ENCODE data around the gene ELP2. TPM values are rescaled to one million over a fixed set of nuclear protein-coding genes. Genes with fewer than 3 reads are reported as not detected.
"Not testable (repeated sequence)": the region's sequence is repeated elsewhere in the genome, so short reads cannot be mapped to it uniquely, and the experiment has no call there.

The ELP2 gene
- total RNA-seq (2014; rRNA removed; shearing (Covaris generic)), result 55.2 and 55.5 TPM in 2 replicates

GRCh38 chr18:36129300-36130038 lies at the start of gene ELP2, which contains the start of gene SLC39A6:
Gene ELP2 (plus strand): TSS chr18:36129899. CDS start chr18:36129934, 35 bp downstream.
Gene SLC39A6 (minus strand): TSS chr18:36129340. CDS start chr18:36127007, 2,333 bp downstream.
- peak; percentile 94 for DNase-seq (ENCODE audit: low spot score)

GRCh38 chr18:36081118-36081517 lies 48.6 kb upstream of the ELP2 start:
- not testable (repeated sequence) for DNase-seq (ENCODE audit: low spot score)

GRCh38 chr18:36083729-36084128 lies 46.0 kb upstream of the ELP2 start:
- no peak for DNase-seq (ENCODE audit: low spot score)

- no peak for DNase-seq (ENCODE audit: low spot score)
Measured at GRCh38 chr18:36085195-36085594, 44.5 kb upstream of the ELP2 start.

GRCh38 chr18:36086186-36086585 lies 43.5 kb upstream of the ELP2 start:
- DNase-seq (ENCODE audit: low spot score), result no peak

- DNase-seq (ENCODE audit: low spot score), result no peak
Measured at GRCh38 chr18:36088256-36088655, 41.4 kb upstream of the ELP2 start.

GRCh38 chr18:36089001-36089400 lies 40.7 kb upstream of the ELP2 start:
- DNase-seq (ENCODE audit: low spot score), result no peak

- not testable (repeated sequence) for DNase-seq (ENCODE audit: low spot score)
Measured at GRCh38 chr18:36092116-36092515, 37.6 kb upstream of the ELP2 start.

GRCh38 chr18:36094431-36094830 lies 35.3 kb upstream of the ELP2 start:
- no peak for DNase-seq (ENCODE audit: low spot score)

GRCh38 chr18:36095936-36096519 lies 33.7 kb upstream of the ELP2 start:
- DNase-seq (ENCODE audit: low spot score), result peak; percentile 42

GRCh38 chr18:36096955-36097354 lies 32.7 kb upstream of the ELP2 start:
- no peak for DNase-seq (ENCODE audit: low spot score)

- no peak for DNase-seq (ENCODE audit: low spot score)
Measured at GRCh38 chr18:36099311-36099710, 30.4 kb upstream of the ELP2 start.

- no peak for DNase-seq (ENCODE audit: low spot score)
Measured at GRCh38 chr18:36101943-36102342, 27.8 kb upstream of the ELP2 start.

- DNase-seq (ENCODE audit: low spot score), result no peak
Measured at GRCh38 chr18:36104749-36105148, 24.9 kb upstream of the ELP2 start.

GRCh38 chr18:36107477-36107876 lies 22.2 kb upstream of the ELP2 start:
- no peak for DNase-seq (ENCODE audit: low spot score)

GRCh38 chr18:36108196-36108595 lies 21.5 kb upstream of the ELP2 start:
- DNase-seq (ENCODE audit: low spot score), result no peak

- no peak for DNase-seq (ENCODE audit: low spot score)
Measured at GRCh38 chr18:36108601-36109000, 21.1 kb upstream of the ELP2 start.

- DNase-seq (ENCODE audit: low spot score), result no peak
Measured at GRCh38 chr18:36109737-36110136, 20.0 kb upstream of the ELP2 start.

- DNase-seq (ENCODE audit: low spot score), result no peak
Measured at GRCh38 chr18:36112302-36112701, 17.4 kb upstream of the ELP2 start.

GRCh38 chr18:36114251-36114650 lies 15.4 kb upstream of the ELP2 start:
- no peak for DNase-seq (ENCODE audit: low spot score)

- no peak for DNase-seq (ENCODE audit: low spot score)
Measured at GRCh38 chr18:36114738-36115137, 15.0 kb upstream of the ELP2 start.

GRCh38 chr18:36116771-36117170 lies 12.9 kb upstream of the ELP2 start:
- not testable (repeated sequence) for DNase-seq (ENCODE audit: low spot score)

GRCh38 chr18:36120297-36120696 lies 9.4 kb upstream of the ELP2 start:
- DNase-seq (ENCODE audit: low spot score), result no peak
